ENCODE data around the gene SAA1. TPM values are rescaled to one million over a fixed set of nuclear protein-coding genes. Genes with fewer than 3 reads are reported as not detected.
"Not testable (repeated sequence)": the region's sequence is repeated elsewhere in the genome, so short reads cannot be mapped to it uniquely, and the experiment has no call there.

SAA1 gene
- total RNA-seq, 1 donor from 2014 or later = 70.4 TPM

DNA sequence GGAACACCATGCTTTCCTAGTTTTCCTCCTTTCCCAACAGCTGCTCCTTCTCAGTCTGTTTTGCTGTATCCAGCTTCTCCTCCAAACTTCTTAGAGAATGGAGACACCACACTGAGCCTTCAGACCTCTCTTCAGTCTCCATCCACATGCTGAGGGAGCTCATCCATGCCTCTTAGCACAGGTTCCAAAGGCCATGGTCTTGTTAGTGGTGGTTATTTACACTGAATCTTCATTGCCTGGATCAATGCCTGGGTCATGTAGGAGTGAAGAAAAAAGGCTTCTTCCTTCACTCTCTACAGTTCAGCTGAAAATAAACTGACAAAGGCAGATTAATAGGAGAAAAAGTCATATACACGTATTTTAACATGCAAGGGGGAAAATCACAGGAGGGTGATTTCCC, 26.4 kb upstream of the SAA1 start:
- TF ChIP-seq, protein P1, sequence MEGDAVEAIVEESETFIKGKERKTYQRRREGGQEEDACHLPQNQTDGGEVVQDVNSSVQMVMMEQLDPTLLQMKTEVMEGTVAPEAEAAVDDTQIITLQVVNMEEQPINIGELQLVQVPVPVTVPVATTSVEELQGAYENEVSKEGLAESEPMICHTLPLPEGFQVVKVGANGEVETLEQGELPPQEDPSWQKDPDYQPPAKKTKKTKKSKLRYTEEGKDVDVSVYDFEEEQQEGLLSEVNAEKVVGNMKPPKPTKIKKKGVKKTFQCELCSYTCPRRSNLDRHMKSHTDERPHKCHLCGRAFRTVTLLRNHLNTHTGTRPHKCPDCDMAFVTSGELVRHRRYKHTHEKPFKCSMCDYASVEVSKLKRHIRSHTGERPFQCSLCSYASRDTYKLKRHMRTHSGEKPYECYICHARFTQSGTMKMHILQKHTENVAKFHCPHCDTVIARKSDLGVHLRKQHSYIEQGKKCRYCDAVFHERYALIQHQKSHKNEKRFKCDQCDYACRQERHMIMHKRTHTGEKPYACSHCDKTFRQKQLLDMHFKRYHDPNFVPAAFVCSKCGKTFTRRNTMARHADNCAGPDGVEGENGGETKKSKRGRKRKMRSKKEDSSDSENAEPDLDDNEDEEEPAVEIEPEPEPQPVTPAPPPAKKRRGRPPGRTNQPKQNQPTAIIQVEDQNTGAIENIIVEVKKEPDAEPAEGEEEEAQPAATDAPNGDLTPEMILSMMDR (IDR thresholded peaks at IDR 0.05) = no peak
- no peaks in the 10 kb centered on the region for H3K9me3 ChIP-seq
- no peaks in the 10 kb centered on the region for H3K27me3 ChIP-seq
- no peaks in the 10 kb centered on the region for H3K4me1 ChIP-seq
- no peaks in the 10 kb centered on the region for H3K36me3 ChIP-seq
- intact Hi-C loops (cut with DNase I) = no loop called here
- no peak overlapping the region for H3K4me3 ChIP-seq
- H3K27ac ChIP-seq = no peak overlapping the region
- no peak for DNase-seq (ENCODE audit: low spot score in 2 of 2)

DNA sequence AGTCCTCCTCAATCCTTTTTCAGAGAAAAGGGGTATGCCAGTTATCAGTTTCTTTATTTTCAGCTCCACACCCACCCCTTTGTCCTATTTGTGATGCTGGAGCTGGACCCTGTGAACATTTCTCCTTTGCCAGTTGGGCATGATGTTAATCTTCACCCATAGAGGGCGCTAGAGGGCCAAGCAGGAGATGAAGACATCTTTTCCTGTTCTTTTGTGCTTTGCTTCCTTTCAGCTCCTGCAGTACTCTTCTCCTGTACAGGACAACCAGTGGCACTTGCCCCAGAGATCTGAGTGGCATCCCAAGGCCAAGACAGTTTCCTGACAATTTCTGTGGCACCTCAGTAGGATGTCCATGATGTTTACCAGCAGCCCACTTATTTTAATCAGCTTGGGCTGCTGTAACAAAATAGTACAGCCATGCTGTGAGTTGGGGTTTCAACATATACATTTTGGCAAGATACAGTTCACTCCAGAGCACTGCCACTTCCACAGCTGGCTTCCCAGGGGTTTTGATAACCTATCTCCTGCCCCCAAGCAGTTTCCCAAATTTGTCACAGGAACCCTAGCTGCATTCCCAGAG, 22.2 kb upstream of the SAA1 start:
- H3K27me3 ChIP-seq = no peaks in the 10 kb centered on the region
- intact Hi-C loops (cut with DNase I) = no loop called here
- H3K27ac ChIP-seq = no peak overlapping the region
- no peaks in the 10 kb centered on the region for H3K4me1 ChIP-seq
- TF ChIP-seq, protein P1 (IDR thresholded peaks at IDR 0.05) = peak; percentile 55 to 74 (median 70)
- no peaks in the 10 kb centered on the region for H3K9me3 ChIP-seq
- no peak overlapping the region for H3K4me3 ChIP-seq
- H3K36me3 ChIP-seq = no peaks in the 10 kb centered on the region
- peak in 1 of 2 donors; percentile 73 for DNase-seq (ENCODE audit: low spot score in 2 of 2)

DNA sequence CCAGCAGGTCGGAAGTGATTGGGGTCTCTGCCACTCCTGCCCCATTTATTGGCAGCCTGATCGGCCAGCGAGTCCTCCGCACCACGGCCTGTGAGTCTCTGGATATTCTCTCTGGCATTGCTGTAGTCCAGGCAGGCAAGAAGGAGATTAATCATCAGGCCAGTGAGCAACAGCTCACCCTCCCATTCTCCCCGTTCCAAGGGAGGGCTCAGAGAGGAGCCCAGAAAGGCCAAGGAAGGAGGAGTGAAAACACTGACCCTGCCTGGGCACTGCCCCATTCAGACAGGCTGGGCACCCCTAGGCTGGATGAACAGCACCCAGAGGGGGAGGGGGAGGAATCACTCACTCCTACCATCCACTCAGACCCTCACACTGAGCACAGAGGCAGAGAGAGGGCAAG, 20.7 kb upstream of the SAA1 start:
- Histone ChIP-seq H3K4me1 (no peaks in the 10 kb centered on the region), H3K9me3 (no peaks in the 10 kb centered on the region), H3K4me3 (no peak overlapping the region), H3K27ac (no peak overlapping the region), H3K27me3 (no peaks in the 10 kb centered on the region), H3K36me3 (no peaks in the 10 kb centered on the region)
- TF ChIP-seq, protein P1 (IDR thresholded peaks at IDR 0.05) = no peak
- intact Hi-C loops (cut with DNase I) = no loop called here
- no peak for DNase-seq (ENCODE audit: low spot score in 2 of 2)

DNA sequence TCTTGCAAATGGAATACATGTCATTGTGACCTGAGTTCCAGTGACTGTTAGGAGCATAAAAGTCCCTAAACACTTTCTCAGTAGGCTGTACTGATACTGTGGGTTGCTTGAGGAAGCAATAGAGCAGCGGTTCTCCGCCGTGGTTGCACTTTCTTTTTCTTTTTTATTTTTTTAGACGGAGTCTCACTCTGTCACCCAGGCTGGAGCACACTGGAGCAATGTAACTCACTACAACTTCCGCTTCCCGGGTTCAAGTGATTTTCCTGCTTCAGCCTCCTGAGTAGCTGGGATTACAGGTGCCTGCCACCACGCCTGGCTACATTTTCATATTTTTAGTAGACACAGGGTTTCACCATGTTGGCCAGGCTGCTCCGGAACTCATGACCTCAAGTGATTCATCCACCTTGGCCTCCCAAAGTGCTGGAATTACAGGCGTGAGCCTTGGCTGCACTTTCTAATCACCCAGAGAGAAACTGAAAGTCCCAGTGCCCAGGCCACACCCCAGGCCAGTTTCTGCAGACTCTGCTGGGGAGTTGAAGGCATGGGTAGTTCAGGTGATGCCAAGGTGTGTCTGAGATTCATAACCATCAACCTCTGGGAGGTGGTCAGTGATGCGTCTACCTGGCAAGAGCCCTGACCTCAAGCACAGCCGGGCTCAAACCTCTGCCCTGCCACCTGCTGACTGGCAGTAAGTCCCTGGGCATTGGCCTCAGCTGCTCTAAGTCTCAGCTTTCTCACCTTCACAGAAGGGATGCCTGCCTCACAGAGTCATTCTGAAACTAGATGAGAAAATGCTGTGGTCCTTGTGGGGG, 19.5 kb upstream of the SAA1 start:
- H3K4me1 ChIP-seq; H3K4me3 ChIP-seq; H3K27ac ChIP-seq; intact Hi-C loops (cut with DNase I); DNase-seq (ENCODE audit: low spot score in 2 of 2); H3K9me3 ChIP-seq; H3K27me3 ChIP-seq; H3K36me3 ChIP-seq: not testable (repeated sequence)

DNA sequence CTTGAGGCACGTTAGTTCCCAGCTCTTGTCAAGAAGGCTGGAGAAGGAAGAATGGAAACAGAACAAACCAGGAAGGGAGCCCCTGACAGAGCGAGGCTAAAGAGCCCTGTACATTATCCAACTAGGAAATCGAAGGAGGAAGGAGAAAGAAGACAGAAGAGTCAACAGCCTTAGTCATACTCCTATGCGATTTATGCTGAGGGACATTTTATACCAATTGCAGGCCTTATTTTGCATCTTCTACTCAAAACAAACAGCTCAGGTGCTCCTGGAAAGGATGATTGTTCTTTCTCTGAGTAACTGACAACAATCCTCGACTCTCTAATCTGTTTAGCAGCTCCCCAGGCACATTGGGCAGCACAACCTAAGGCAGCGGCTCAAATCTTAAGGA, 18.9 kb upstream of the SAA1 start:
- H3K4me1 ChIP-seq; H3K36me3 ChIP-seq; H3K9me3 ChIP-seq; intact Hi-C loops (cut with DNase I); H3K27ac ChIP-seq; DNase-seq (ENCODE audit: low spot score in 2 of 2); H3K4me3 ChIP-seq; H3K27me3 ChIP-seq: not testable (repeated sequence)

DNA sequence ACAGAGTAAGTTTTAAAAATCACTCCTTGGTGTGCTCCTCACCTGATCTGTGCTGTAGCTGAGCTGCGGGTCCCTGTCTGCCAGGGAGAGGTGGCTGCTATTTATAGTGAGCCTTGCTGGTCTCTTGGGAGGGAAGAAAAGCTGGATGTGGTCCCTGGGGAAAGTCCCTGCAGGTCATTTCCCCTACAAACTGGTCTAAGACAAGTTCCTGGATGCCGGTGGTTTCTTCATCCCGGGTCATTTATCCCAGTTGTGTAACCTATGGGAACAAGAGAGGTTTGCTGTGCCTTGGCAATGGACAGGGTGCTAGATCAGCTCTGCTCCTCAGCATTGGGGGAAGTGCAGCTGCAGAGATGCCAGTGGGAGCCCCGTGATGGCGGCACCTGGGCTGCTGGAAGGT, 17.5 kb upstream of the SAA1 start, which contains the start of gene SAA2:
SAA2 (minus strand) TSS at position 108 of the 400 bp plus-strand sequence. CDS start 657 bp downstream, outside the sequence.
- DNase-seq (ENCODE audit: low spot score in 2 of 2) = no peak
- no peak within 1 kb of the TSS for H3K27ac ChIP-seq
- TF ChIP-seq, protein P1 (IDR thresholded peaks at IDR 0.05) = no peak
- H3K36me3 ChIP-seq = no peaks in the 10 kb centered on the region
- no peaks in the 10 kb centered on the region for H3K4me1 ChIP-seq
- no peaks in the 10 kb centered on the region for H3K9me3 ChIP-seq
- no peak within 1 kb of the TSS for H3K4me3 ChIP-seq
- intact Hi-C loops (cut with DNase I) = no loop called here
- no peaks in the 10 kb centered on the region for H3K27me3 ChIP-seq

Measured in ascending aorta (tissue), 2 donors.